Suppressor macrophage treated with lipopolysaccharide for 4 hours (primary cell): Measurements from ENCODE around the gene HTR7.
"Not testable (repeated sequence)": the region's sequence is repeated elsewhere in the genome, so short reads cannot be mapped to it uniquely, and the experiment has no call there.

Experiments
- DNase-seq: peaks from one replicate; pipeline ENCODE4 v3.0.0-alpha.2; 2020

Gene HTR7

DNA sequence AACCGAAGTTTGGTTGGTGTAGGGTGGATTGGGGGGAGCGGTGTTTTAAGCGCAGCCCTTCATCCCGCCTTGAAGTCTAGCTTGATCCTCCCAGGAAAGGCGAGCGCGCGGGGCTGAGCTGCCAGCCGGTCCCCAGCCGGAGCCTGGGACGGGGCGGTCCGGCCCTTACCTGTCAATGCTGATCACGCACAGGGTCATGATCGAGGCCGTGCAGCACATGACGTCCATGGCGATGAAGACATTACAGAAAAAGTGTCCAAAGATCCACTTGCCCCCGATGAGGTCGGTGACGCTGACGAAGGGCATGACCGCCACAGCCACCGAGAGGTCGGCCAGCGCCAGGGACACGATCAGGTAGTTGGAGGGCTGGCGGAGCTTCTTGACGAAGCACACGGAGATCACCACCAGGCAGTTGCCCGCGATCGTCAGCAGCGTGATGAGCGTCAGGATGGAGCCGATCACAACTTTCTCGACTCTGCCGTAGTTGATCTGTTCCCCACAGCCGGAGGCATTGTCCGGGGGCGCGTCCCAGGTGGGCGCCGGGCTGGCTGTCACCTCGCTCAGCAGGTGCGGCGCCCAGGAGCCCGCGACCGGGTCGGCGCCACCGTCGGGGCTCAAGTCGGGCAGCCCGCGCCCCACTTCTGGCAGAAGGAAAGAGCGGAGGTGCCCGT, 740 bp downstream of the HTR7 start:
- peak; percentile 15 for DNase-seq

GRCh38 chr10:90856261-90856660, 1.6 kb downstream of the HTR7 start:
- peak; percentile 16 for DNase-seq

DNA sequence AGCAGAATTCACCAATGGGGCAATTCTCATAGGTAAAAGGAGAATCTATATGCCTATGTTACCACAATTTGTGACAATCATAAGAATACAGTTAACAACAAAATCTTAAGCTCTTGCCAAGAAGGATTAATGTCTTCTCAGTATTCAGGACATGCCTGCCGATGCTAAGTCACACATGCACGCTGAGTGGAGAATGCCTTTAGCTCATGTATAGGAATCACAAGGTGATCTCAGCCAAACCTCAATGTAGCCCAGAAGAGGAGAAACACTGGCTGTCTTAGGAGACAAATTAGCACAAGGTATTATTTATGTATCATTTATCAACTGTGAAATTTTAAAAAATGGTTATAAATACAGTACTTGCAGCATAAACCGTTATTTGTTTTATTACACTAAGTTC, 2.7 kb downstream of the HTR7 start:
- DNase-seq = no peak

GRCh38 chr10:90849956-90850749, 7.7 kb downstream of the HTR7 start:
- DNase-seq = no peak

DNA sequence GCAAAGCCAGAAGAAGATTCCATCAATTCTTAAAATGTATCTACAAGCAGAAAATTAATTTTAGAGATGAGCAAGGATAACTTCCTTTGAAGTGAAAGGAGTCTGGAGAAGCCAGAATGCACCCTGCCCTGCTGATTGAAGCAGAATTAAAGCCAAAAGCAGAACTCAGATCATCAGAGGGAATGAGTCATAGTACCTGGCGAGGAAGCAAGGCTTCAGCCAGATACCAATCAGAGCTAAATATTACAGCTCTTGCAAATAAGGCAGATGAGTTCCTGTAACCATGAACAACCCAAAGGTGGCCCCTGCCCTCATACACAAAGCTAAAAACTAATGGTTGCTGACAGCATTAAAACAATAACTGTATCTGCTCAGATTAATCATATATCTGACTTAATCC, 10.4 kb downstream of the HTR7 start:
- peak; percentile 44 for DNase-seq

DNA sequence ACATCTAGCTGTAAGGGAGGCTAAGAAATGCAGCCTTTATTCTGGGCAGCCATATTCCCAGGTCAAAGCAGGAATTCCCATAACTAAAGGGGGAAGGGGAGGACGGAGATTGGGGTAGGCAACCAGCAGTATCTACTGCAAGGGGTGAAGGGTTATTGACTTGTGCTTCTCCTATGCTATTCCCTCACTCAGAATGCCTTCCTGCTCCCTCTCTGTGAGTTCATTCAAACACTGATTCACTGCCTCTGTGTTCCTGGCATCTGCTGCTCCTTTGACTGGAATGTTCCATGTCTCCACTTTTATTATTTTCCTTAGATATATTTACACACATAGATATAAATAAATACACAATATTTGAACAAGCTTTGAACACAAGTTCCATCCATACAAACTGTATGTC, 11.1 kb downstream of the HTR7 start:
- DNase-seq = no peak

GRCh38 chr10:90845726-90846125, 12.1 kb downstream of the HTR7 start:
- no peak for DNase-seq

- DNase-seq = peak; percentile 48
Measured at GRCh38 chr10:90842725-90843124, 15.1 kb downstream of the HTR7 start.

- DNase-seq = no peak
Measured at GRCh38 chr10:90837486-90837885, 20.4 kb downstream of the HTR7 start.

DNA sequence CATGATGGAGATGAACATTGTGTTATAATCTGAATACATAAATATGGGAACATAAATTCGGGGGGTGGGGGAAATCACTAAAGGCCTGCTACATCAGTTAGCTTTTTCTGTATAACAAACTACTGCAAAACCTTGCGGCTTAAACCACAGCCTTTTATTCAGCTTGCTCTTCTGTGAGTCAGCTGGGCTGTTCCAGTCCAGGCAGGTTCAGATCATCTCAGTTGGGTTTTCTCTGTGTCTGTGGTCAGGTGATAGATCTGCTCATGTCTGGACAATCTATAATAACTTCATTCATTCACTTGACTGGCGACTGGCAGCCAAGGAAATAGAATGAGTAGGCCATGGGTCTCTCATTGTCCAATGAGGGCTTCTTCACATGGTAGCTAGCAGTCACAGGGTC, 23.5 kb downstream of the HTR7 start:
- DNase-seq = no peak

DNA sequence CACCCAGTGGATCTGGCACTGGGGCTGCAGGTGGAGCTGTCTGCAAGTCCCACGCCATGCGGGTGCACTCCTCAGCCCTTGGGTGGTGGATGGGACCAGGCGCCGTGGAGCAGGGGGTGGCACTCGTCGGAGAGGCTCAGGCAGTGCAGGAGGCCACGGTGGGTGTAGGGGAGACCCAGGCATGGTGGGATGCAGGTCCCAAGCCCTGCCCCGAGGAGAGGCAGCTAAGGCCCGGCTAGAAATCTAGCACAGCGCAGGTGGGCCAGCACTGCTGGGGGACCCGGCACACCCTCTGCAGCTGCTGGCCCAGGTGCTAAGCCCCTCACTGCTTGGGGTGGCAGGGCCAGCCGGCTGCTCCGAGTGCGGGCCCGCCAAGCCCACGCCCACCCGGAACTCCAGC, 25.7 kb downstream of the HTR7 start:
- DNase-seq = no peak

- DNase-seq = no peak
Measured at GRCh38 chr10:90822508-90822907, 35.3 kb downstream of the HTR7 start.

- DNase-seq = not testable (repeated sequence)
Measured at GRCh38 chr10:90821864-90822263, 36.0 kb downstream of the HTR7 start.

- peak; percentile 9 for DNase-seq
Measured at GRCh38 chr10:90819911-90820310, 37.9 kb downstream of the HTR7 start.

- no peak for DNase-seq
Measured at GRCh38 chr10:90818736-90819135, 39.1 kb downstream of the HTR7 start.

DNA sequence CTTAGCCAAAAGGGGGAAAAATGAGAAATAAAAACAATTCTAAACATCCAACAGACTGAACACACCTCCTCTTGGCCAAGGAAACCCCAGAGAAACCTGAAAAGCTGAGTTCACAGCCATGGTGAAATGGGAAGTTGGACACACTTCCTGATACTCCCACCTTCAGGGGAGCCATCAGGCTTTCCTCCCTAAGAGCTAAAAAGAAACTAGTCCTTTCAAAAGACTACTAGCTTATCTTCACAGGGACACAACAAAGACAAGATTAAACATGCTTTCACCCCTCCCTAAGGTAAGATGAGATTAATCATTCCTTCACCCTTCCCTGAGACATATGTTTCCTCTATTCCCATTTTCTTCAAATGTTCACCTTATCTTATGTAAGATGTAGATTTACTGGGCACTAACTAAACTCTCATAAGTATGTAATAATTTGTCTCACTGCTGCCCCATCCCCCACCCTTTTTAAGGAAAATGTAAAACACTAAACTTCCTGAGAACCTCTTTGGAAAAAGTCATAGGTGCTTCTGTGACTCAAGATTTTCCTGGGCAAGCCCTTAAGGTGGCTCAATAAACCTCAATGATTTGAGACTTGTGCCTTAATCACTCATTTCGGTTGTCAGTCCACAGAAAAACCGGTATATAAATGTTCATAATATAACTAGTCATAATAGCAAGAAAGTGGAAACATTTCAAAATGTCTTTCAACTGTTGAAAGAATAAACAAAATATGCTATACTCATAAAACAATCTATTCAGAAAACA, 40.5 kb downstream of the HTR7 start:
- DNase-seq = peak; percentile 27

DNA sequence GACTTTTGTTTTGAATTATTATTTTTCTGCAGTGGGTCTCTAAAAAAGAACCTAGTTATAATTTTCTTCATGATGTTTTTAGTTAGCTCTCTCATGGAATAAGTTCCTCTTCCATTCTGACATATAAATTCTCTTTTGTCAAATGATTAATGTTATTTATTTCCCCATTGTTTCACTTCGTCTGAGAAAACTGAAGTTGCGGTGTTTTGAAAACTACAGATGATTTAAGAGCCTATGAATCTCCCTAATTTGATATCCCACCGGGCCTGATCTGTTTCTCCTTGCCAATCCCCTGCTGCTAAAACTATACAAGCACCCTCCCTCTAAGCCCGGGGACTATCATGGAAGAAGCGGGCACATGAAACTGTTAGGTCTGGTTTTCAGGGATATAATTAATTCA, 41.4 kb downstream of the HTR7 start:
- DNase-seq = peak; percentile 67

GRCh38 chr10:90813594-90814365, 44.1 kb downstream of the HTR7 start:
- no peak for DNase-seq

DNA sequence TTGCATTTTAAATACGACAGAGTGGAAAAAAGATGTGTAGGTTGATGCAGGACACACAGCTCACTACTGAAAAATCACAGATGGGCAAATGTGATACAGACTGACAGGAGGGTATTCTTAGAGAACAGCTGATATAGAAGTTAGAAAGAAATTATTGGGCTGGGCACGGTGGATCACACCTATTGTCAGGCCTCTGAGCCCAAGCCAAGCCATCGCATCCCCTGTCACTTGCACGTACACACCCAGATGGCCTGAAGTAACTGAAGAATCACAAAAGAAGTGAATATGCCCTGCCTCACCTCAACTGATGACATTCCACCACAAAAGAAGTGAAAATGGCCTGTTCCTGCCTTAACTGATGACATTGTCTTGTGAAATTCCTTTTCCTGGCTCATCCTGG, 50.7 kb downstream of the HTR7 start:
- not testable (repeated sequence) for DNase-seq

- DNase-seq = no peak
Measured at GRCh38 chr10:90806677-90807076, 51.2 kb downstream of the HTR7 start.

- no peak for DNase-seq
Measured at GRCh38 chr10:90805206-90805605, 52.6 kb downstream of the HTR7 start.

DNA sequence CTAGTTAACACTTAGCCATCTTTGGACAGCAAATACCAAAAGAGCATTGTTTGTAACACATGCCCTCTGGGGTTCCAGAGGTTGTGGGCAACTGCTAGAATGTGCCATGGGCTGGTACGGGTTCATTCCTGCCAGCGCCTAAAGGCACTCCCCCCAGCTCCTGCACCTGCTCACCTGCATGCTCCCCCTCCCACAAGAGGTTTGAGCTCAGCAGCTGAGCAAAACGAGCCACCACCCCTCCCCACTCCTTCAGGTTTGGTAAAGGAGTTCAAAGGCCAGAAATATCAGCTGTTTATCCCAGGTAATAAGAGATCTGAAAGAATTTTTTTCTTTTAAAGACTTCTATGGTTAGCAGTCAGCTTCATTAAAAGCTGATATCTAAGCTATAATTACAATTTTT, 53.5 kb downstream of the HTR7 start:
- DNase-seq = no peak

DNA sequence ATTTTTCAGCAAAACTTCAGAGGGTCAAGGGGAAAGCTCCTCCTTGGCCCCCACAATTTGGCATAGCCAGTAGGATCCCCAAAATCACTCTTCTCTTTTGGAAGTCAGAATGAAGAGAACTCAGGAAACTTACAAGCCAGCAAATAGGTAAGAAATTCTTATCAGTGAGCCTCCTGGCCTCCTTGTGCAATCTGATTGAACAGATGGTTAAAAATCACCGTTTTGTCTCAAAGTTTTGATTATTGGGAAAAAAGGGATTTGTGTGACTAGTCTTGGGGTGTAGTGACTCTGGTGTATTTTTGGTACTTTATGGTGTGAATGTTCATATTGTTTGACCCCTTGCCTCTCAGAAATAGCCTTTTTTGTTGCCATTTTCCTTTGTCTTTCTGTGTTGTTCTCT, 56.2 kb downstream of the HTR7 start:
- no peak for DNase-seq
